Uterus (tissue), 4 donors: ENCODE results near the gene CERS1. TPM values are rescaled to one million over a fixed set of nuclear protein-coding genes. Genes with fewer than 3 reads are reported as not detected.
A peak's percentile ranks its signal among the peaks of the same experiment; 100 is the strongest.

Experiments
- DNase-seq, 2 donors: peaks; one replicate each; pipeline ENCODE4 v3.0.0-alpha.2; 2019 to 2020
- H3K27ac ChIP-seq, 2 donors: fragments of 200-600 bp; sonication (generic); 1 replicate in 1 of 2; 2 replicates in 1 of 2; pipeline ENCODE4 v1.5.1; 2016 to 2018
- H3K27me3 ChIP-seq, 2 donors: fragments of 200-600 bp; sonication (generic); one replicate each; pipeline ENCODE4 v1.5.1; 2018 to 2019; ENCODE audit warnings: control low read depth in 1 of 2
- H3K36me3 ChIP-seq, 2 donors: fragments of 200-600 bp; sonication (generic); one replicate each; pipeline ENCODE4 v1.5.1; 2019; ENCODE audit warnings: control low read depth in 1 of 2
- H3K4me1 ChIP-seq, 2 donors: fragments of 200-600 bp; sonication (generic); one replicate each; pipeline ENCODE4 v1.5.1; 2018 to 2019; ENCODE audit warnings: control low read depth in 1 of 2
- H3K4me3 ChIP-seq, 2 donors: fragments of 200-600 bp; sonication (generic); 1 replicate in 1 of 2; 2 replicates in 1 of 2; pipeline ENCODE4 v1.5.1; 2018 to 2019; ENCODE audit warnings: mild to moderate bottlenecking in 1 of 2
- H3K9me3 ChIP-seq, 2 donors: fragments of 200-600 bp; sonication (generic); one replicate each; pipeline ENCODE4 v1.5.1; 2019; ENCODE audit warnings: control low read depth in 1 of 2
- CTCF ChIP-seq, 4 experiments: fragments of 200-600 bp in 2 of 4; fragments of 450-650 bp in 2 of 4; sonication (generic) in 2 of 4; IDR thresholded peaks; one replicate each; pipeline ENCODE4 v1.5.1; 2016 to 2019; ENCODE audit warnings: antibody characterized with exemption in 4 of 4, mild to moderate bottlenecking in 2 of 4, moderate library complexity in 1 of 4
- POLR2A ChIP-seq, 2 donors: fragments of 450-650 bp; IDR thresholded peaks; one replicate each; pipeline ENCODE4 v1.6.1; 2016; ENCODE audit warnings: antibody characterized with exemption in 2 of 2, mild to moderate bottlenecking in 1 of 2, moderate library complexity in 1 of 2
- intact Hi-C: fragments of 100-400 bp; cut with DNase I; formaldehyde crosslinking; loops from one replicate; pipeline ENCODE4 v1.15.1; 2023; ENCODE audit warnings: low total_unique reads
- total RNA-seq, 4 donors: library from RNA; depleted of rRNA in 3 of 4; stranded (reverse); fragments of >200 nt in 3 of 4; gene quantifications; one replicate each; pipeline versions ENCODE4 v1.1.0 to v1.2.4, GENCODE V29; 2014 to 2023
- donor health status: DM: yes; HTN: yes; CAD: no.

The CERS1 gene
- total RNA-seq, 4 donors from 2014 or later = 0.30 to 4.9 TPM; not detected in 2

- no peak for TF ChIP-seq POLR2A (IDR thresholded peaks at IDR 0.05)
- no peak for TF ChIP-seq CTCF (IDR thresholded peaks at IDR 0.05)
- Histone ChIP-seq H3K4me1 (peaks cover 5 to 11% of the 10 kb centered on the region in 2 donors), H3K9me3 (no peaks in the 10 kb centered on the region), H3K27ac (no peak overlapping the region), H3K36me3 (no peaks in the 10 kb centered on the region), H3K4me3 (no peak overlapping the region), H3K27me3 (no peaks in the 10 kb centered on the region)
- no peak for DNase-seq
- intact Hi-C loops = no loop called here
These were observed 28.8 kb upstream of the CERS1 start for GRCh38 chr19:18924684-18925213.

GRCh38 chr19:18922228-18922985 is 26.4 kb upstream of the CERS1 start:
- no peak for DNase-seq
- H3K27ac ChIP-seq = no peak overlapping the region
- TF ChIP-seq CTCF (IDR thresholded peaks at IDR 0.05) = no peak
- no peak for TF ChIP-seq POLR2A (IDR thresholded peaks at IDR 0.05)
- peaks cover 5 to 11% of the 10 kb centered on the region in 2 donors for H3K4me1 ChIP-seq
- no peaks in the 10 kb centered on the region for H3K27me3 ChIP-seq
- H3K9me3 ChIP-seq = no peaks in the 10 kb centered on the region
- no peaks in the 10 kb centered on the region for H3K36me3 ChIP-seq
- intact Hi-C loops = no loop called here
- no peak overlapping the region for H3K4me3 ChIP-seq

GRCh38 chr19:18921593-18921992 is 25.6 kb upstream of the CERS1 start:
- H3K36me3 ChIP-seq = no peaks in the 10 kb centered on the region
- no peaks in the 10 kb centered on the region for H3K27me3 ChIP-seq
- H3K4me1 ChIP-seq = peaks cover 5 to 11% of the 10 kb centered on the region in 2 donors
- H3K9me3 ChIP-seq = no peaks in the 10 kb centered on the region
- intact Hi-C loops = no loop called here
- no peak overlapping the region for H3K27ac ChIP-seq
- DNase-seq = no peak
- no peak for TF ChIP-seq CTCF (IDR thresholded peaks at IDR 0.05)
- no peak for TF ChIP-seq POLR2A (IDR thresholded peaks at IDR 0.05)
- no peak overlapping the region for H3K4me3 ChIP-seq

- intact Hi-C loops = no loop called here
- H3K27ac ChIP-seq = no peak overlapping the region
- TF ChIP-seq POLR2A (IDR thresholded peaks at IDR 0.05) = no peak
- no peaks in the 10 kb centered on the region for H3K9me3 ChIP-seq
- no peaks in the 10 kb centered on the region for H3K27me3 ChIP-seq
- no peak for DNase-seq
- peaks cover 5 to 11% of the 10 kb centered on the region in 2 donors for H3K4me1 ChIP-seq
- peak overlapping the region; percentile 96 to 97 for H3K4me3 ChIP-seq
- H3K36me3 ChIP-seq = no peaks in the 10 kb centered on the region
These were observed 24.4 kb upstream of the CERS1 start for GRCh38 chr19:18920400-18920799.

GRCh38 chr19:18919900-18920214 is 23.9 kb upstream of the CERS1 start:
- TF ChIP-seq POLR2A (IDR thresholded peaks at IDR 0.05) (no peak), CTCF (IDR thresholded peaks at IDR 0.05) (no peak)
- peak overlapping the region; percentile 65 to 69 for H3K27ac ChIP-seq
- H3K4me3 ChIP-seq = peak overlapping the region; percentile 96 to 97
- no peaks in the 10 kb centered on the region for H3K36me3 ChIP-seq
- intact Hi-C loops = no loop called here
- H3K27me3 ChIP-seq = no peaks in the 10 kb centered on the region
- H3K9me3 ChIP-seq = no peaks in the 10 kb centered on the region
- no peak for DNase-seq
- peaks cover 5 to 11% of the 10 kb centered on the region in 2 donors for H3K4me1 ChIP-seq
